GM12892 (cell line): ENCODE results near the gene GPR137.

ENCODE experiments used
- DNase-seq: peaks from one replicate; pipeline ENCODE4 v3.0.0; 2011; ENCODE audit not compliant: insufficient read length
- FAIRE-seq: peaks from 2 replicates; lab custom pipeline; 2011; peaks lifted over from hg19 to GRCh38; lab: Jason Lieb, UNC
- POLR2A ChIP-seq: IDR thresholded peaks from 2 replicates; pipeline ENCODE4 v1.6.1; 2011; ENCODE audit warnings: low read depth, low read length, control low read depth
- POLR2AphosphoS5 ChIP-seq: IDR thresholded peaks from 2 replicates; pipeline ENCODE4 v1.6.1; 2011; ENCODE audit warnings: low read depth, low read length, control low read depth
- TAF1 ChIP-seq: IDR thresholded peaks from 2 replicates; pipeline ENCODE4 v1.6.1; 2011; ENCODE audit warnings: low read depth, mild to moderate bottlenecking, control low read depth, low read length, borderline replicate concordance

The GPR137 gene

GRCh38 chr11:64268025-64268892, 17.4 kb upstream of the GPR137 start:
- FAIRE-seq (no peak), DNase-seq (no peak)

GRCh38 chr11:64268893-64269539, 16.6 kb upstream of the GPR137 start:
- no peak for TF ChIP-seq TAF1
- no peak; the same call in 1 of the 2 replicates for TF ChIP-seq POLR2A
- TF ChIP-seq POLR2AphosphoS5: peak; percentile 34; the same call in 1 of the 2 replicates
- no peak for FAIRE-seq
- no peak for DNase-seq

More at GRCh38 chr11:64268025-64268892, 17.4 kb upstream of the GPR137 start:
- no peak; the same call in 1 of the 2 replicates for TF ChIP-seq POLR2A
- TF ChIP-seq TAF1: no peak
- TF ChIP-seq POLR2AphosphoS5: no peak

- DNase-seq (peak; percentile 84), FAIRE-seq (peak; percentile 97)
- TF ChIP-seq POLR2AphosphoS5: peak; percentile 27
- TF ChIP-seq POLR2A: peak; percentile 57
- peak; percentile 12; the same call in 1 of the 2 replicates for TF ChIP-seq TAF1
Measured at GRCh38 chr11:64269540-64270220, 16.0 kb upstream of the GPR137 start.

- TF ChIP-seq POLR2A (no peak), POLR2AphosphoS5 (no peak), TAF1 (no peak)
- DNase-seq (no peak), FAIRE-seq (no peak)
Measured at GRCh38 chr11:64275031-64275800, 10.4 kb upstream of the GPR137 start.

GRCh38 chr11:64275841-64276240, 9.8 kb upstream of the GPR137 start:
- TF ChIP-seq POLR2A: no peak
- TF ChIP-seq TAF1: no peak
- TF ChIP-seq POLR2AphosphoS5: no peak
- FAIRE-seq: no peak
- DNase-seq: no peak

- TF ChIP-seq POLR2AphosphoS5: no peak
- no peak for TF ChIP-seq POLR2A
- no peak for TF ChIP-seq TAF1
- FAIRE-seq: no peak
- no peak for DNase-seq
Measured at GRCh38 chr11:64276653-64277431, 8.8 kb upstream of the GPR137 start.

- FAIRE-seq: no peak
- TF ChIP-seq TAF1 (no peak), POLR2A (no peak), POLR2AphosphoS5 (no peak)
- DNase-seq: no peak
Measured at GRCh38 chr11:64278576-64279190, 7.0 kb upstream of the GPR137 start.

GRCh38 chr11:64281957-64282770, 3.5 kb upstream of the GPR137 start:
- FAIRE-seq: no peak

GRCh38 chr11:64283092-64283491, 2.6 kb upstream of the GPR137 start:
- FAIRE-seq (peak; percentile 58), DNase-seq (no peak)
- TF ChIP-seq POLR2A: no peak
- no peak for TF ChIP-seq TAF1
- TF ChIP-seq POLR2AphosphoS5: no peak

More at GRCh38 chr11:64281957-64282770, 3.5 kb upstream of the GPR137 start:
- TF ChIP-seq POLR2AphosphoS5: no peak
- no peak for TF ChIP-seq POLR2A
- no peak for TF ChIP-seq TAF1
- DNase-seq: no peak
